WTC11 (cell line): ENCODE results near the gene EHMT1. TPM values are rescaled to one million over a fixed set of nuclear protein-coding genes. Genes with fewer than 3 reads are reported as not detected.

Experiments used
- ATAC-seq: fragments of 200-7000 bp; cut with Tn5 transposase; 2 replicates; pipeline ENCODE4 v1.10.0; 2021; ENCODE audit warnings: mild to moderate bottlenecking, moderate library complexity
- CTCF ChIA-PET: fragments of 300-600 bp; sonication (Branson Sonifier 250); formaldehyde crosslinking; loops from one replicate; lab custom pipeline; 2021; ENCODE audit warnings: antibody characterized with exemption; lab: Charles Lee
- POLR2A ChIA-PET: fragments of 350-600 bp; sonication (Branson Sonifier 250); formaldehyde crosslinking; loops from one replicate; lab custom pipeline; 2021; ENCODE audit warnings: antibody characterized with exemption; lab: Charles Lee
- DNase-seq: peaks from one replicate; pipeline ENCODE4 v3.0.0; 2021; ENCODE audit warnings: low spot score
- H3K27ac Mint-ChIP-seq: 2 replicates; pipeline ENCODE4 v1.8.0; 2021; ENCODE audit warnings: mixed read lengths
- H3K27me3 Mint-ChIP-seq: 2 replicates; pipeline ENCODE4 v1.8.0; 2021; ENCODE audit warnings: low read depth, mild to moderate bottlenecking, moderate library complexity, mixed read lengths
- H3K36me3 Mint-ChIP-seq: 2 replicates; pipeline ENCODE4 v1.8.0; 2021; ENCODE audit warnings: mixed read lengths
- H3K4me1 Mint-ChIP-seq: 2 replicates; pipeline ENCODE4 v1.8.0; 2022; ENCODE audit warnings: mixed read lengths
- H3K4me3 Mint-ChIP-seq: 2 replicates; pipeline ENCODE4 v1.8.0; 2021; ENCODE audit warnings: mild to moderate bottlenecking, moderate library complexity, mixed read lengths
- H3K9me3 Mint-ChIP-seq: 2 replicates; pipeline ENCODE4 v1.8.0; 2021; ENCODE audit warnings: mixed read lengths
- ATF2 ChIP-seq: sonication (generic); formaldehyde crosslinking; IDR thresholded peaks from 2 replicates; pipeline ENCODE4 v1.8.1; 2022; ENCODE audit warnings: low read depth, missing genetic modification reagents, borderline replicate concordance
- ELF4 ChIP-seq: sonication (generic); formaldehyde crosslinking; IDR thresholded peaks from 2 replicates; pipeline ENCODE4 v1.8.1; 2022; ENCODE audit warnings: low read depth, mild to moderate bottlenecking, moderate library complexity, missing genetic modification reagents
- EMX1 ChIP-seq: fragments of 250-450 bp; sonication (Bioruptor Pico); IDR thresholded peaks from 2 replicates; pipeline ENCODE4 v1.8.0; 2021; ENCODE audit warnings: mild to moderate bottlenecking
- FOXK1 ChIP-seq: sonication (generic); formaldehyde crosslinking; IDR thresholded peaks from 2 replicates; pipeline ENCODE4 v1.8.0; 2022; ENCODE audit warnings: mild to moderate bottlenecking, moderate library complexity, missing genetic modification reagents
- FOXP1 ChIP-seq: sonication (generic); formaldehyde crosslinking; IDR thresholded peaks from 2 replicates; pipeline ENCODE4 v1.8.0; 2022; ENCODE audit warnings: missing genetic modification reagents, mild to moderate bottlenecking, moderate library complexity, borderline replicate concordance
- FOXP4 ChIP-seq: sonication (generic); formaldehyde crosslinking; IDR thresholded peaks from 2 replicates; pipeline ENCODE4 v1.8.0; 2022; ENCODE audit warnings: mild to moderate bottlenecking, missing genetic modification reagents
- HMGA2 ChIP-seq: fragments of 250-450 bp; sonication (Bioruptor Pico); IDR thresholded peaks from 2 replicates; pipeline ENCODE4 v1.4.0; 2021; ENCODE audit warnings: mild to moderate bottlenecking, moderate library complexity
- IRF2 ChIP-seq: sonication (generic); formaldehyde crosslinking; IDR thresholded peaks from 2 replicates; pipeline ENCODE4 v1.8.0; 2022; ENCODE audit warnings: low read depth, missing genetic modification reagents, borderline replicate concordance
- MXD4 ChIP-seq: fragments of 250-450 bp; sonication (Bioruptor Pico); IDR thresholded peaks from 2 replicates; pipeline ENCODE4 v1.8.0; 2021; ENCODE audit warnings: mild to moderate bottlenecking, moderate library complexity, borderline replicate concordance
- NR2C2 ChIP-seq: sonication (generic); formaldehyde crosslinking; IDR thresholded peaks from 2 replicates; pipeline ENCODE4 v1.8.0; 2022; ENCODE audit warnings: mild to moderate bottlenecking, missing genetic modification reagents
- ZNF317 ChIP-seq: sonication (generic); formaldehyde crosslinking; IDR thresholded peaks from 2 replicates; pipeline ENCODE4 v1.8.1; 2023; ENCODE audit warnings: low read depth, mild to moderate bottlenecking, moderate library complexity, missing genetic modification reagents, borderline replicate concordance
- total RNA-seq: library from RNA; stranded (reverse); gene quantifications from 3 replicates; pipeline ENCODE4 v1.2.3, GENCODE V29; 2021
- TF ChIP-seq, protein P1 (sequence below): fragments of 250-450 bp; sonication (Bioruptor Pico); IDR thresholded peaks from 2 replicates; pipeline ENCODE4 v1.9.0; 2021; ENCODE audit warnings: mild to moderate bottlenecking, borderline replicate concordance
- TF ChIP-seq, protein P2 (sequence below): sonication (generic); formaldehyde crosslinking; IDR thresholded peaks from 2 replicates; pipeline ENCODE4 v1.8.0; 2023; ENCODE audit warnings: missing genetic modification reagents, mild to moderate bottlenecking, borderline replicate concordance
- TF ChIP-seq, protein P3 (sequence below): sonication (generic); formaldehyde crosslinking; IDR thresholded peaks from 2 replicates; pipeline ENCODE4 v1.8.0; 2022; ENCODE audit warnings: mild to moderate bottlenecking, missing genetic modification reagents

The EHMT1 gene
- total RNA-seq, 1 experiment from 2014 or later, result 170 TPM

DNA sequence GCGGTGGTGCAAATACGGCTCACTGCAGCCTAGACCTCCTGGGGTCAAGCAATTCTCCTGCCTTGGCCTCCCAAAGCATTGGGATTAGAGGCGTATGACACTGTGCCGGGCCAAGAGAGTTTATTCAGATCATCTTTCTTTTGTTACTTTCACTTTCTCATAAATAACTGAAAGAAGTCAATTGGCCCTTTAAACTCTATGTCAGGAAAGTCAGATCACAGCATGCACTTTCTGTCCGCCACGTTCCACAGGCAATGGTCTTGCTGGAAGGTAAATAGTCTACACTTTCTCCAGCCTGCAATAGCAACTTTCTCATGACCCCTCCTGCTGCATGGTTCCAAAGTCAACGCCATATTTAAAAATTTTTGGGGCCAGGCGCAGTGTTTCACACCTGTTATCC, 19.9 kb upstream of the EHMT1 start:
- no peak overlapping the region for H3K4me3 Mint-ChIP-seq
- ChIA-PET POLR2A (no interaction called here), CTCF (interaction anchor here (0.5 kb wide), 1 partner anchor 76 kb away, joined by 5 read pairs; no protein-coding TSS in a partner anchor)
- peaks cover 3% of the 10 kb centered on the region; the same call in 1 of the 2 replicates for H3K9me3 Mint-ChIP-seq
- peaks cover 8% of the 10 kb centered on the region for H3K4me1 Mint-ChIP-seq
- H3K36me3 Mint-ChIP-seq, result no peaks in the 10 kb centered on the region
- no peak overlapping the region for H3K27ac Mint-ChIP-seq
- peaks cover 26% of the 10 kb centered on the region for H3K27me3 Mint-ChIP-seq
- DNase-seq (no peak), ATAC-seq (no peak)
- no peak for TF ChIP-seq FOXP1 (CRISPR knock-in tag)
- TF ChIP-seq HMGA2 (CRISPR knock-in tag), result no peak
- TF ChIP-seq ATF2 (CRISPR knock-in tag), result no peak
- TF ChIP-seq ELF4 (CRISPR knock-in tag), result no peak
- TF ChIP-seq ZNF317 (CRISPR knock-in tag), result no peak
- TF ChIP-seq FOXP4 (CRISPR knock-in tag), result no peak
- no peak for TF ChIP-seq MXD4 (CRISPR knock-in tag)
- TF ChIP-seq, protein P1, sequence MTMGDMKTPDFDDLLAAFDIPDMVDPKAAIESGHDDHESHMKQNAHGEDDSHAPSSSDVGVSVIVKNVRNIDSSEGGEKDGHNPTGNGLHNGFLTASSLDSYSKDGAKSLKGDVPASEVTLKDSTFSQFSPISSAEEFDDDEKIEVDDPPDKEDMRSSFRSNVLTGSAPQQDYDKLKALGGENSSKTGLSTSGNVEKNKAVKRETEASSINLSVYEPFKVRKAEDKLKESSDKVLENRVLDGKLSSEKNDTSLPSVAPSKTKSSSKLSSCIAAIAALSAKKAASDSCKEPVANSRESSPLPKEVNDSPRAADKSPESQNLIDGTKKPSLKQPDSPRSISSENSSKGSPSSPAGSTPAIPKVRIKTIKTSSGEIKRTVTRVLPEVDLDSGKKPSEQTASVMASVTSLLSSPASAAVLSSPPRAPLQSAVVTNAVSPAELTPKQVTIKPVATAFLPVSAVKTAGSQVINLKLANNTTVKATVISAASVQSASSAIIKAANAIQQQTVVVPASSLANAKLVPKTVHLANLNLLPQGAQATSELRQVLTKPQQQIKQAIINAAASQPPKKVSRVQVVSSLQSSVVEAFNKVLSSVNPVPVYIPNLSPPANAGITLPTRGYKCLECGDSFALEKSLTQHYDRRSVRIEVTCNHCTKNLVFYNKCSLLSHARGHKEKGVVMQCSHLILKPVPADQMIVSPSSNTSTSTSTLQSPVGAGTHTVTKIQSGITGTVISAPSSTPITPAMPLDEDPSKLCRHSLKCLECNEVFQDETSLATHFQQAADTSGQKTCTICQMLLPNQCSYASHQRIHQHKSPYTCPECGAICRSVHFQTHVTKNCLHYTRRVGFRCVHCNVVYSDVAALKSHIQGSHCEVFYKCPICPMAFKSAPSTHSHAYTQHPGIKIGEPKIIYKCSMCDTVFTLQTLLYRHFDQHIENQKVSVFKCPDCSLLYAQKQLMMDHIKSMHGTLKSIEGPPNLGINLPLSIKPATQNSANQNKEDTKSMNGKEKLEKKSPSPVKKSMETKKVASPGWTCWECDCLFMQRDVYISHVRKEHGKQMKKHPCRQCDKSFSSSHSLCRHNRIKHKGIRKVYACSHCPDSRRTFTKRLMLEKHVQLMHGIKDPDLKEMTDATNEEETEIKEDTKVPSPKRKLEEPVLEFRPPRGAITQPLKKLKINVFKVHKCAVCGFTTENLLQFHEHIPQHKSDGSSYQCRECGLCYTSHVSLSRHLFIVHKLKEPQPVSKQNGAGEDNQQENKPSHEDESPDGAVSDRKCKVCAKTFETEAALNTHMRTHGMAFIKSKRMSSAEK (CRISPR knock-in tag), result no peak
- TF ChIP-seq, protein P2, sequence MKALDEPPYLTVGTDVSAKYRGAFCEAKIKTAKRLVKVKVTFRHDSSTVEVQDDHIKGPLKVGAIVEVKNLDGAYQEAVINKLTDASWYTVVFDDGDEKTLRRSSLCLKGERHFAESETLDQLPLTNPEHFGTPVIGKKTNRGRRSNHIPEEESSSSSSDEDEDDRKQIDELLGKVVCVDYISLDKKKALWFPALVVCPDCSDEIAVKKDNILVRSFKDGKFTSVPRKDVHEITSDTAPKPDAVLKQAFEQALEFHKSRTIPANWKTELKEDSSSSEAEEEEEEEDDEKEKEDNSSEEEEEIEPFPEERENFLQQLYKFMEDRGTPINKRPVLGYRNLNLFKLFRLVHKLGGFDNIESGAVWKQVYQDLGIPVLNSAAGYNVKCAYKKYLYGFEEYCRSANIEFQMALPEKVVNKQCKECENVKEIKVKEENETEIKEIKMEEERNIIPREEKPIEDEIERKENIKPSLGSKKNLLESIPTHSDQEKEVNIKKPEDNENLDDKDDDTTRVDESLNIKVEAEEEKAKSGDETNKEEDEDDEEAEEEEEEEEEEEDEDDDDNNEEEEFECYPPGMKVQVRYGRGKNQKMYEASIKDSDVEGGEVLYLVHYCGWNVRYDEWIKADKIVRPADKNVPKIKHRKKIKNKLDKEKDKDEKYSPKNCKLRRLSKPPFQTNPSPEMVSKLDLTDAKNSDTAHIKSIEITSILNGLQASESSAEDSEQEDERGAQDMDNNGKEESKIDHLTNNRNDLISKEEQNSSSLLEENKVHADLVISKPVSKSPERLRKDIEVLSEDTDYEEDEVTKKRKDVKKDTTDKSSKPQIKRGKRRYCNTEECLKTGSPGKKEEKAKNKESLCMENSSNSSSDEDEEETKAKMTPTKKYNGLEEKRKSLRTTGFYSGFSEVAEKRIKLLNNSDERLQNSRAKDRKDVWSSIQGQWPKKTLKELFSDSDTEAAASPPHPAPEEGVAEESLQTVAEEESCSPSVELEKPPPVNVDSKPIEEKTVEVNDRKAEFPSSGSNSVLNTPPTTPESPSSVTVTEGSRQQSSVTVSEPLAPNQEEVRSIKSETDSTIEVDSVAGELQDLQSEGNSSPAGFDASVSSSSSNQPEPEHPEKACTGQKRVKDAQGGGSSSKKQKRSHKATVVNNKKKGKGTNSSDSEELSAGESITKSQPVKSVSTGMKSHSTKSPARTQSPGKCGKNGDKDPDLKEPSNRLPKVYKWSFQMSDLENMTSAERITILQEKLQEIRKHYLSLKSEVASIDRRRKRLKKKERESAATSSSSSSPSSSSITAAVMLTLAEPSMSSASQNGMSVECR (CRISPR knock-in tag), result no peak
- TF ChIP-seq, protein P3, sequence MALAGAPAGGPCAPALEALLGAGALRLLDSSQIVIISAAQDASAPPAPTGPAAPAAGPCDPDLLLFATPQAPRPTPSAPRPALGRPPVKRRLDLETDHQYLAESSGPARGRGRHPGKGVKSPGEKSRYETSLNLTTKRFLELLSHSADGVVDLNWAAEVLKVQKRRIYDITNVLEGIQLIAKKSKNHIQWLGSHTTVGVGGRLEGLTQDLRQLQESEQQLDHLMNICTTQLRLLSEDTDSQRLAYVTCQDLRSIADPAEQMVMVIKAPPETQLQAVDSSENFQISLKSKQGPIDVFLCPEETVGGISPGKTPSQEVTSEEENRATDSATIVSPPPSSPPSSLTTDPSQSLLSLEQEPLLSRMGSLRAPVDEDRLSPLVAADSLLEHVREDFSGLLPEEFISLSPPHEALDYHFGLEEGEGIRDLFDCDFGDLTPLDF (CRISPR knock-in tag), result no peak
- TF ChIP-seq FOXK1, result no peak
- no peak for TF ChIP-seq IRF2
- TF ChIP-seq NR2C2 (CRISPR knock-in tag), result no peak
- no peak for TF ChIP-seq EMX1
